ENCODE data around the gene MYL3. TPM values are rescaled to one million over a fixed set of nuclear protein-coding genes. Genes with fewer than 3 reads are reported as not detected.

Gene MYL3
- polyA plus RNA-seq, 1 donor from 2014 or later: 2.1 TPM

DNA sequence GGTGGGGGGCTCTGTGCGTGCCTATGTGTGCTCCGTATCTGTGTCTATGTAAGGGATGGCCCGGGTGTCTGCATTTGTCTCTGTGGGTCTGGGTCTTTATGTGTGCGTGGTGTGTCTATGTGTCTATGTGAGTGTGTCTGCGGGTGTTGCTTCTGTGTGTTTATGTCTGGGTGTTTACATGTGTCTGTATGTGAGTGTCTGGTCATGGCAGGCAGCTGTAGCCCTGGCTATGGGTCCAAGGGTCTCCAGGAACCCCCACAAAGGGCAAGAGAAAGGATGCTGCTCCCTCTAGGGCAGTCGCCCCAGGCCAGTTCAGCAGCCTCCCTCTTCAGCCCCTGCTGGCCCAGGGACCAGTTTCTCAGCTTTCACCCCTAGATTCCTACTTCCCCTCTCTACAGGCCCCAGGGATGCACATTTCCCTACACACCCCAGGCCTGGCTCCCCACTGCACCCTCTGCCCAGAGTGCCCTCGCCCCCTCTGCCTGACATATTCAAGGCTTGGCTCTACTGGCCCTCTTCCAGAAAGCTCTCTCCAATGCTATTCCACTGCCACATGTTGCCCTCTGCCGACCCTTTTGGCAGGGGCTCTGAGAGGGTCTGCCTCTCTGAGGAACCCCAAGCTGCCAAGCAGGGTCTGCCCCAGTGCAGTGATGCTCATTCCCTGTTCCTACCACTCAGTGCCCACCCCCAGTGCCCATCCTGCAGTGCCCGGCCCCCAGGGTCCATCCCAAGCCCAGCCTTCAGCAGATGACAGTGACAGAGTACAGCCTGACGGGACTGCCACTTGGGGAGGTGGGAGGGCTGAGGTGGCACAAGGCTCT lies 1.0 kb upstream of the MYL3 start:
- no peak overlapping the region for H3K4me3 ChIP-seq (ENCODE audit: low read length)
- no peaks in the 10 kb centered on the region for H3K36me3 ChIP-seq (ENCODE audit: insufficient read depth, low read length)
- no peak overlapping the region for H3K27ac ChIP-seq (ENCODE audit: low read length)
- no peak overlapping the region for H3K4me2 ChIP-seq (ENCODE audit: low read length)
- no peaks in the 10 kb centered on the region for H3F3A ChIP-seq (ENCODE audit: insufficient read depth, low read length, poor library complexity, severe bottlenecking)
- no peaks in the 10 kb centered on the region for H3K9me2 ChIP-seq (ENCODE audit: insufficient read depth, low read length)
- no peaks in the 10 kb centered on the region for H3K9me3 ChIP-seq (ENCODE audit: low read length)
- H3K9ac ChIP-seq (ENCODE audit: low read length): no peak overlapping the region
- no peaks in the 10 kb centered on the region for H3K79me2 ChIP-seq (replicated peaks; ENCODE audit: insufficient read depth, low read length)
- TF ChIP-seq EZH2 (IDR thresholded peaks at IDR 0.05; ENCODE audit: borderline replicate concordance, insufficient read depth, low read length, poor library complexity, severe bottlenecking): no peak
- no peak for TF ChIP-seq RAD21 (conservative IDR thresholded peaks at IDR 0.05)
- no peak for TF ChIP-seq SMC3 (conservative IDR thresholded peaks at IDR 0.05; ENCODE audit: poor library complexity)
- no peak for TF ChIP-seq TAF1 (IDR thresholded peaks at IDR 0.05; ENCODE audit: low read depth)
- TF ChIP-seq, protein P1, sequence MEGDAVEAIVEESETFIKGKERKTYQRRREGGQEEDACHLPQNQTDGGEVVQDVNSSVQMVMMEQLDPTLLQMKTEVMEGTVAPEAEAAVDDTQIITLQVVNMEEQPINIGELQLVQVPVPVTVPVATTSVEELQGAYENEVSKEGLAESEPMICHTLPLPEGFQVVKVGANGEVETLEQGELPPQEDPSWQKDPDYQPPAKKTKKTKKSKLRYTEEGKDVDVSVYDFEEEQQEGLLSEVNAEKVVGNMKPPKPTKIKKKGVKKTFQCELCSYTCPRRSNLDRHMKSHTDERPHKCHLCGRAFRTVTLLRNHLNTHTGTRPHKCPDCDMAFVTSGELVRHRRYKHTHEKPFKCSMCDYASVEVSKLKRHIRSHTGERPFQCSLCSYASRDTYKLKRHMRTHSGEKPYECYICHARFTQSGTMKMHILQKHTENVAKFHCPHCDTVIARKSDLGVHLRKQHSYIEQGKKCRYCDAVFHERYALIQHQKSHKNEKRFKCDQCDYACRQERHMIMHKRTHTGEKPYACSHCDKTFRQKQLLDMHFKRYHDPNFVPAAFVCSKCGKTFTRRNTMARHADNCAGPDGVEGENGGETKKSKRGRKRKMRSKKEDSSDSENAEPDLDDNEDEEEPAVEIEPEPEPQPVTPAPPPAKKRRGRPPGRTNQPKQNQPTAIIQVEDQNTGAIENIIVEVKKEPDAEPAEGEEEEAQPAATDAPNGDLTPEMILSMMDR (IDR thresholded peaks at IDR 0.05; ENCODE audit: poor library complexity, severe bottlenecking): no peak
- TF ChIP-seq EP300 (conservative IDR thresholded peaks at IDR 0.05; ENCODE audit: poor library complexity, severe bottlenecking): no peak
- TF ChIP-seq MXI1 (conservative IDR thresholded peaks at IDR 0.05; ENCODE audit: poor library complexity, severe bottlenecking): no peak
- TF ChIP-seq POLR2AphosphoS5 (IDR thresholded peaks at IDR 0.05): no peak
- TF ChIP-seq, protein P2, sequence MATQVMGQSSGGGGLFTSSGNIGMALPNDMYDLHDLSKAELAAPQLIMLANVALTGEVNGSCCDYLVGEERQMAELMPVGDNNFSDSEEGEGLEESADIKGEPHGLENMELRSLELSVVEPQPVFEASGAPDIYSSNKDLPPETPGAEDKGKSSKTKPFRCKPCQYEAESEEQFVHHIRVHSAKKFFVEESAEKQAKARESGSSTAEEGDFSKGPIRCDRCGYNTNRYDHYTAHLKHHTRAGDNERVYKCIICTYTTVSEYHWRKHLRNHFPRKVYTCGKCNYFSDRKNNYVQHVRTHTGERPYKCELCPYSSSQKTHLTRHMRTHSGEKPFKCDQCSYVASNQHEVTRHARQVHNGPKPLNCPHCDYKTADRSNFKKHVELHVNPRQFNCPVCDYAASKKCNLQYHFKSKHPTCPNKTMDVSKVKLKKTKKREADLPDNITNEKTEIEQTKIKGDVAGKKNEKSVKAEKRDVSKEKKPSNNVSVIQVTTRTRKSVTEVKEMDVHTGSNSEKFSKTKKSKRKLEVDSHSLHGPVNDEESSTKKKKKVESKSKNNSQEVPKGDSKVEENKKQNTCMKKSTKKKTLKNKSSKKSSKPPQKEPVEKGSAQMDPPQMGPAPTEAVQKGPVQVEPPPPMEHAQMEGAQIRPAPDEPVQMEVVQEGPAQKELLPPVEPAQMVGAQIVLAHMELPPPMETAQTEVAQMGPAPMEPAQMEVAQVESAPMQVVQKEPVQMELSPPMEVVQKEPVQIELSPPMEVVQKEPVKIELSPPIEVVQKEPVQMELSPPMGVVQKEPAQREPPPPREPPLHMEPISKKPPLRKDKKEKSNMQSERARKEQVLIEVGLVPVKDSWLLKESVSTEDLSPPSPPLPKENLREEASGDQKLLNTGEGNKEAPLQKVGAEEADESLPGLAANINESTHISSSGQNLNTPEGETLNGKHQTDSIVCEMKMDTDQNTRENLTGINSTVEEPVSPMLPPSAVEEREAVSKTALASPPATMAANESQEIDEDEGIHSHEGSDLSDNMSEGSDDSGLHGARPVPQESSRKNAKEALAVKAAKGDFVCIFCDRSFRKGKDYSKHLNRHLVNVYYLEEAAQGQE (IDR thresholded peaks at IDR 0.05; ENCODE audit: borderline replicate concordance): no peak
- no peak overlapping the region for H2AFZ ChIP-seq (ENCODE audit: low read depth, low read length)
- no peaks in the 10 kb centered on the region for H4K20me1 ChIP-seq (ENCODE audit: insufficient read depth)
- no peaks in the 10 kb centered on the region for H3K27me3 ChIP-seq (ENCODE audit: insufficient read depth, low read depth, low read length)

DNA sequence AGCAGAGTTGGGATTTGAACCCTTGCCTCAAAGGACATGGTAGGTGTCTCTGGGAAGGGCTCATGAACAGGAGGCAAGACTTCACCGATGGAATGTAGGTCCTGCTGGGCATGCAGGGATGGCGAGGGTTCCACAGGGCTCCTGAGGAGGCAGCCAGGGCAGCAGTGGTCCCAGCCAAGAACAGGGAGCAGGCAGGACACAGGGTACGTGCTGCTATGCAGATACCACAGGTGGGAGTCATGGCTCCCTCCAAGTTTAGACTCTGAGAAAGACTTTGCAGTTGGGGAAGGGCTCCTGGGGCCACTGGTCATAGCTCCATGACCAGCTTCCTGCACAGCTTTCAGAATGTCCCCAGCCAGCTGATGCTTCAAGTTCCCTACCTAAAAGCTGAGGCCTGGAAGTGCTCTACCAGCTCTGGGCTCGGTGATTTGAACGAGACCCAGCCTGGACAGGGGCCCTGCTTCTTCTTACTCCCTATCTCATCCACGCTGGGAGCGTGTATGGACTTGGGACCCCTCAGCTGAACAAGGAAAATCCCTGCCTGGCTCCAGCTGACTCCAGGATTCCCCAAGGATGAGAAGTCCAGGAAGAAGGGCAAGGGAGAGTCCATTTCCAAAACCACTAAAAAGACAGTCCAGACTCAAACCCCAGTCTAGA lies 747 bp downstream of the MYL3 start:
- TF ChIP-seq, protein P2 (IDR thresholded peaks at IDR 0.05; ENCODE audit: borderline replicate concordance): no peak
- TF ChIP-seq, protein P1 (IDR thresholded peaks at IDR 0.05; ENCODE audit: poor library complexity, severe bottlenecking): no peak
- TF ChIP-seq EZH2 (IDR thresholded peaks at IDR 0.05; ENCODE audit: borderline replicate concordance, insufficient read depth, low read length, poor library complexity, severe bottlenecking) (no peak), MXI1 (conservative IDR thresholded peaks at IDR 0.05; ENCODE audit: poor library complexity, severe bottlenecking) (no peak), EP300 (conservative IDR thresholded peaks at IDR 0.05; ENCODE audit: poor library complexity, severe bottlenecking) (no peak)
- Histone ChIP-seq H3K36me3 (ENCODE audit: insufficient read depth, low read length) (no peaks in the 10 kb centered on the region), H3K79me2 (replicated peaks; ENCODE audit: insufficient read depth, low read length) (no peaks in the 10 kb centered on the region), H3K9me3 (ENCODE audit: low read length) (no peaks in the 10 kb centered on the region), H3K27ac (ENCODE audit: low read length) (no peak overlapping the region), H2AFZ (ENCODE audit: low read depth, low read length) (no peak overlapping the region), H4K20me1 (ENCODE audit: insufficient read depth) (no peaks in the 10 kb centered on the region), H3K4me3 (ENCODE audit: low read length) (no peak overlapping the region), H3K9ac (ENCODE audit: low read length) (no peak overlapping the region), H3K27me3 (ENCODE audit: insufficient read depth, low read depth, low read length) (no peaks in the 10 kb centered on the region), H3K4me2 (ENCODE audit: low read length) (no peak overlapping the region), H3K9me2 (ENCODE audit: insufficient read depth, low read length) (no peaks in the 10 kb centered on the region), H3F3A (ENCODE audit: insufficient read depth, low read length, poor library complexity, severe bottlenecking) (no peaks in the 10 kb centered on the region)

Measured in neural cell (in vitro differentiated cells).